GM12878 (cell line): Measurements from ENCODE around the gene TP53BP1. TPM values are rescaled to one million over a fixed set of nuclear protein-coding genes. Genes with fewer than 3 reads are reported as not detected.
A peak's percentile ranks its signal among the peaks of the same experiment; 100 is the strongest.

Source experiments
- E4F1 ChIP-seq: fragments of 450-650 bp; IDR thresholded peaks from 2 replicates; pipeline ENCODE4 v1.6.1; 2018; ENCODE audit warnings: borderline replicate concordance, mild to moderate bottlenecking; ENCODE audit not compliant: partially characterized antibody
- EP300 ChIP-seq, 2 experiments: fragments of 150-350 bp in 1 of 2; IDR thresholded peaks; 2 replicates each; pipeline ENCODE4 v1.6.1; 2011 to 2012; ENCODE audit warnings: low read depth in 2 of 2, low read length in 2 of 2, borderline replicate concordance in 1 of 2, improper control_type of control experiment in 1 of 2, inconsistent platforms in 1 of 2; ENCODE audit not compliant: control insufficient read depth in 1 of 2
- FOXK2 ChIP-seq: fragments of 450-650 bp; IDR thresholded peaks from 2 replicates; pipeline ENCODE4 v1.6.1; 2017; ENCODE audit warnings: mild to moderate bottlenecking, moderate library complexity
- IRF3 ChIP-seq: fragments of 450-650 bp; IDR thresholded peaks from 2 replicates; pipeline ENCODE4 v1.6.1; 2014; ENCODE audit warnings: mild to moderate bottlenecking
- IRF5 ChIP-seq: fragments of 450-650 bp; IDR thresholded peaks from 2 replicates; pipeline ENCODE4 v1.6.1; 2017; ENCODE audit warnings: borderline replicate concordance
- MEF2B ChIP-seq: fragments of 450-650 bp; IDR thresholded peaks from 2 replicates; pipeline ENCODE4 v1.6.1; 2018; ENCODE audit warnings: mild to moderate bottlenecking, moderate library complexity; ENCODE audit not compliant: partially characterized antibody, poor library complexity, severe bottlenecking
- MYB ChIP-seq: fragments of 150-350 bp; IDR thresholded peaks from 2 replicates; pipeline ENCODE4 v1.6.1; 2014; ENCODE audit warnings: mild to moderate bottlenecking, low read depth, low read length, borderline replicate concordance
- NBN ChIP-seq: fragments of 450-650 bp; IDR thresholded peaks from 2 replicates; pipeline ENCODE4 v1.6.1; 2016
- NFXL1 ChIP-seq: fragments of 450-650 bp; IDR thresholded peaks from 2 replicates; pipeline ENCODE4 v1.6.1; 2017; ENCODE audit warnings: antibody characterized with exemption, mild to moderate bottlenecking, borderline replicate concordance
- NFYB ChIP-seq: IDR thresholded peaks from 2 replicates; pipeline ENCODE4 v1.6.1; 2011; ENCODE audit warnings: low read depth, mild to moderate bottlenecking, low read length, improper control_type of control experiment, moderate library complexity; ENCODE audit not compliant: insufficient read depth
- NKRF ChIP-seq: fragments of 450-650 bp; conservative IDR thresholded peaks from 2 replicates; pipeline ENCODE4 v1.6.1; 2017; ENCODE audit warnings: mild to moderate bottlenecking, moderate library complexity
- RAD51 ChIP-seq: fragments of 450-650 bp; IDR thresholded peaks from 2 replicates; pipeline ENCODE4 v1.6.1; 2016; ENCODE audit warnings: moderate library complexity, mild to moderate bottlenecking, inconsistent platforms
- RBBP5 ChIP-seq: fragments of 200-600 bp; sonication (generic); conservative IDR thresholded peaks from 2 replicates; pipeline ENCODE4 v1.6.1; 2016
- RELA ChIP-seq: fragments of 450-650 bp; IDR thresholded peaks from 2 replicates; pipeline ENCODE4 v1.8.0; 2014; ENCODE audit warnings: borderline replicate concordance; ENCODE audit not compliant: partially characterized antibody
- SIX5 ChIP-seq: IDR thresholded peaks from 2 replicates; pipeline ENCODE4 v1.6.1; 2011; ENCODE audit warnings: mild to moderate bottlenecking, low read depth, low read length, moderate library complexity; ENCODE audit not compliant: severe bottlenecking
- SMC3 ChIP-seq: IDR thresholded peaks from 2 replicates; pipeline ENCODE4 v1.6.1; 2011; ENCODE audit warnings: low read length, improper control_type of control experiment, borderline replicate concordance
- SP1 ChIP-seq: IDR thresholded peaks from one replicate; pipeline ENCODE4 v1.6.1; 2011; ENCODE audit warnings: low read depth, low read length
- SPI1 ChIP-seq: IDR thresholded peaks from 2 replicates; pipeline ENCODE4 v1.6.1; 2011; ENCODE audit warnings: low read depth, mild to moderate bottlenecking, low read length, moderate library complexity, borderline replicate concordance; ENCODE audit not compliant: insufficient read depth
- SREBF1 ChIP-seq: IDR thresholded peaks from 2 replicates; pipeline ENCODE4 v1.6.1; 2012; ENCODE audit warnings: mild to moderate bottlenecking, low read length
- SRF ChIP-seq, 2 experiments: IDR thresholded peaks; 2 replicates each; pipeline ENCODE4 v1.6.1; 2011; ENCODE audit warnings: low read depth in 2 of 2, low read length in 2 of 2, mild to moderate bottlenecking in 1 of 2, moderate library complexity in 1 of 2
- STAT1 ChIP-seq: fragments of 450-650 bp; conservative IDR thresholded peaks from 2 replicates; pipeline ENCODE4 v1.6.1; 2014; ENCODE audit warnings: antibody characterized with exemption, mild to moderate bottlenecking
- TARDBP ChIP-seq: IDR thresholded peaks from 2 replicates; pipeline ENCODE4 v1.6.1; 2016; ENCODE audit warnings: borderline replicate concordance
- TCF12 ChIP-seq: IDR thresholded peaks from 2 replicates; pipeline ENCODE4 v1.6.1; 2011; ENCODE audit warnings: low read depth, mild to moderate bottlenecking, low read length
- ZNF217 ChIP-seq: fragments of 450-650 bp; IDR thresholded peaks from 2 replicates; pipeline ENCODE4 v1.6.1; 2017; ENCODE audit warnings: antibody characterized with exemption, mild to moderate bottlenecking
- polyA plus RNA-seq, 11 experiments: library from polyadenylated mRNA; depleted of rRNA in 4 of 11; unstranded in 6 of 11; stranded (reverse) in 5 of 11; fragments of >200 nt; fragmentation: Nextera tagmentation in 4 of 11; fragmentation: Illumina TruSeq in 1 of 11; extraction: Ambion mirVana in 4 of 11; extraction: Trizol in 1 of 11; gene quantifications; 1 replicate in 1 of 11; 2 replicates in 10 of 11; pipeline versions ENCODE4 v1.2.1 to v1.2.3, GENCODE V29; 2011 to 2016; ENCODE audit warnings: inconsistent platforms in 2 of 11, missing spikeins in 2 of 11, low read depth in 1 of 11
- total RNA-seq, 4 experiments: library from RNA; depleted of rRNA in 3 of 4; stranded (reverse); fragments of >200 nt in 3 of 4; fragmentation: Illumina TruSeq in 1 of 4; extraction: Trizol in 1 of 4; gene quantifications; 2 replicates each; pipeline versions ENCODE4 v1.2.1 to v1.2.3, GENCODE V29; 2013 to 2021

Gene TP53BP1
- total and polyA plus RNA-seq, 10 of the 15 experiments (the other 5 are each of a cell fraction or from before 2014, with no cell fraction given): 6.2 to 50.2 (median 19.3) TPM

GRCh38 chr15:43370975-43371974 lies 121.7 kb downstream of the TP53BP1 start, which contains the start of the genes TUBGCP4 and ZSCAN29 (continued):
- TF ChIP-seq E4F1: peak; percentile 48
- no peak for TF ChIP-seq SPI1
- TF ChIP-seq TARDBP: no peak
- TF ChIP-seq TCF12: no peak
- TF ChIP-seq MEF2B: peak; percentile 9
- no peak for TF ChIP-seq EP300 (IDR thresholded peaks at IDR 0.05; ENCODE audit: borderline replicate concordance in 1 of 2, control insufficient read depth in 1 of 2, low read depth in 2 of 2, low read length in 2 of 2)
- TF ChIP-seq IRF5: no peak
- TF ChIP-seq SMC3: no peak
- TF ChIP-seq IRF3: no peak
- TF ChIP-seq RBBP5: no peak
- no peak for TF ChIP-seq SP1
- no peak for TF ChIP-seq FOXK2
- TF ChIP-seq NKRF: peak; percentile 72; the same call in 1 of the 2 replicates
- TF ChIP-seq SRF (IDR thresholded peaks at IDR 0.05; ENCODE audit: low read depth in 2 of 2, low read length in 2 of 2): no peak
- TF ChIP-seq NBN: peak; percentile 83; the same call in 1 of the 2 replicates
- no peak for TF ChIP-seq RAD51
- no peak for TF ChIP-seq NFYB
- no peak for TF ChIP-seq MYB
- TF ChIP-seq SREBF1: no peak
- TF ChIP-seq ZNF217: no peak
- TF ChIP-seq STAT1: no peak
- no peak for TF ChIP-seq SIX5
- TF ChIP-seq NFXL1: no peak
- peak; percentile 59 for TF ChIP-seq RELA
